ENCODE measurements around the gene SKI. TPM values are rescaled to one million over a fixed set of nuclear protein-coding genes. Genes with fewer than 3 reads are reported as not detected.

SKI gene
- total and polyA plus RNA-seq, 2 of the 4 experiments (the other 2 are of a cell fraction), result 2.3 to 20.1 TPM

DNA sequence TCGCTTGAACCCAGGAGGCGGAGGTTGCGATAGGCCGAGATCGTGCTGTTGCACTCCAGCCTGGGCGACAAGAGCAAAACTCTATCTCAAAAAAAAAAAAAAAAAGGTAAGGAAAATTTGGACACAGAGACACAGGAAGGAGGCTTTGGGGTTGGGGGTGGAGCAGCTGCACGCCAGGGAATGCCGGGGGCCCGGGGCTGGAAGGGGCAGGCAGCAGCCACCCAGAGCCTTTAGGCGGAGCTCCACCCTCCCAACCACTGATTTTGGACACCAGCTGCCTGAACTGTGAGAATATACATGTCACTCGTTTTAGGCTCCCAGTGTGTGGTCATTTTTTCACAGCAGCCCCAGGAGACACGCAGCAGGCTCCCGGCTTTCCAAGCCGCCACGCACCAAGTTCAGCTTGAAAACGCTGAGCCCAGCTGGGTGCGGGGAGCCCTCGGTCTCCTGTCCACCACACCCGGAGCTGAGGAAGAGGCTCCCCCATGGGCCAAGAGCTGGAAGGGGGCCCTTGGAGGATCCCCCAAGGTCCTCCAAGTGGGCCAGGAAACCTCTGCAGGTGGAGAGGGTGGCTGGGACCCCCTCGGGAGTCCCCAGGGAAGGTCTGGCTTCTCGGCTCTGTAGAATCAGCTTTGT is 27.7 kb upstream of the SKI start:
- WGBS, 2 experiments (ENCODE audit: extremely low coverage in 2 of 2, insufficient read length in 1 of 2), result 27% methylated on average over 3 of the region's 21 CpGs; no CpG with 5 or more reads in 1 of the 2 experiments
- Histone ChIP-seq H3K18ac (ENCODE audit: low read depth, low read length) (no peak overlapping the region), H3K9ac (ENCODE audit: low read depth, low read length) (no peak overlapping the region), H3K4ac (ENCODE audit: low read depth, low read length) (no peak overlapping the region), H3K4me1 (ENCODE audit: control insufficient read depth, insufficient read depth, low read length) (peaks cover 11% of the 10 kb centered on the region), H4K91ac (ENCODE audit: insufficient read depth, low read depth, low read length) (no peak overlapping the region), H2BK120ac (ENCODE audit: low read depth, low read length) (no peak overlapping the region), H4K5ac (ENCODE audit: low read depth, low read length) (no peak overlapping the region), H4K8ac (ENCODE audit: low read depth in 2 of 2, low read length in 2 of 2) (no peak overlapping the region), H3K23ac (ENCODE audit: low read depth, low read length) (no peak overlapping the region), H3K27me3 (ENCODE audit: control insufficient read depth, insufficient read depth, low read length) (no peaks in the 10 kb centered on the region), H2BK5ac (ENCODE audit: low read depth, low read length, poor library complexity, severe bottlenecking) (no peak overlapping the region), H2BK15ac (ENCODE audit: low read depth, low read length) (no peak overlapping the region), H3K56ac (ENCODE audit: extremely low read depth, insufficient read depth, low read length) (no peak overlapping the region), H3K4me2 (ENCODE audit: low read depth, low read length) (no peak overlapping the region; the same call in 1 of the 2 replicates), H3K9me3 (ENCODE audit: control insufficient read depth, insufficient read depth, low read length) (no peaks in the 10 kb centered on the region), H2BK20ac (ENCODE audit: low read depth, low read length) (no peak overlapping the region), H3K79me1 (ENCODE audit: low read depth in 1 of 2, low read length in 2 of 2) (peaks cover 14 to 37% of the 10 kb centered on the region in 2 experiments), H3K14ac (replicated peaks; ENCODE audit: low read depth, low read length) (no peak overlapping the region), H2AK9ac (replicated peaks; ENCODE audit: low read depth, low read length, poor library complexity) (peak overlapping the region; percentile 82), H4K20me1 (ENCODE audit: insufficient read depth, low read length) (no peaks in the 10 kb centered on the region), H2AFZ (replicated peaks; ENCODE audit: low read length, poor library complexity) (peak overlapping the region; percentile 12), H3K4me3 (ENCODE audit: insufficient read depth, low read depth, low read length) (no peak overlapping the region), H3K36me3 (ENCODE audit: control insufficient read depth, insufficient read depth, low read length) (no peaks in the 10 kb centered on the region), H3K27ac (ENCODE audit: insufficient read depth, low read length) (no peak overlapping the region), H3K9me1 (ENCODE audit: insufficient read depth, low read length) (no peaks in the 10 kb centered on the region; the same call in 1 of the 2 replicates), H2AK5ac (ENCODE audit: low read depth, low read length) (no peak overlapping the region)
- POLR2A ChIA-PET (ENCODE audit: unreplicated experiment), result no interaction called here
- TF ChIP-seq CHD1 (IDR thresholded peaks at IDR 0.05; ENCODE audit: low read depth, low read length), result no peak
- TF ChIP-seq RCOR1 (IDR thresholded peaks at IDR 0.05; ENCODE audit: insufficient replicate concordance, low read length), result no peak
- TF ChIP-seq, protein P1, sequence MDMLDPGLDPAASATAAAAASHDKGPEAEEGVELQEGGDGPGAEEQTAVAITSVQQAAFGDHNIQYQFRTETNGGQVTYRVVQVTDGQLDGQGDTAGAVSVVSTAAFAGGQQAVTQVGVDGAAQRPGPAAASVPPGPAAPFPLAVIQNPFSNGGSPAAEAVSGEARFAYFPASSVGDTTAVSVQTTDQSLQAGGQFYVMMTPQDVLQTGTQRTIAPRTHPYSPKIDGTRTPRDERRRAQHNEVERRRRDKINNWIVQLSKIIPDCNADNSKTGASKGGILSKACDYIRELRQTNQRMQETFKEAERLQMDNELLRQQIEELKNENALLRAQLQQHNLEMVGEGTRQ (IDR thresholded peaks at IDR 0.05; ENCODE audit: low read depth, low read length), result no peak
- TF ChIP-seq NFE2L2 (IDR thresholded peaks at IDR 0.05; ENCODE audit: low read depth, low read length), result no peak
- no peak for TF ChIP-seq RAD21 (IDR thresholded peaks at IDR 0.05; ENCODE audit: low read length)
- TF ChIP-seq, protein P2, sequence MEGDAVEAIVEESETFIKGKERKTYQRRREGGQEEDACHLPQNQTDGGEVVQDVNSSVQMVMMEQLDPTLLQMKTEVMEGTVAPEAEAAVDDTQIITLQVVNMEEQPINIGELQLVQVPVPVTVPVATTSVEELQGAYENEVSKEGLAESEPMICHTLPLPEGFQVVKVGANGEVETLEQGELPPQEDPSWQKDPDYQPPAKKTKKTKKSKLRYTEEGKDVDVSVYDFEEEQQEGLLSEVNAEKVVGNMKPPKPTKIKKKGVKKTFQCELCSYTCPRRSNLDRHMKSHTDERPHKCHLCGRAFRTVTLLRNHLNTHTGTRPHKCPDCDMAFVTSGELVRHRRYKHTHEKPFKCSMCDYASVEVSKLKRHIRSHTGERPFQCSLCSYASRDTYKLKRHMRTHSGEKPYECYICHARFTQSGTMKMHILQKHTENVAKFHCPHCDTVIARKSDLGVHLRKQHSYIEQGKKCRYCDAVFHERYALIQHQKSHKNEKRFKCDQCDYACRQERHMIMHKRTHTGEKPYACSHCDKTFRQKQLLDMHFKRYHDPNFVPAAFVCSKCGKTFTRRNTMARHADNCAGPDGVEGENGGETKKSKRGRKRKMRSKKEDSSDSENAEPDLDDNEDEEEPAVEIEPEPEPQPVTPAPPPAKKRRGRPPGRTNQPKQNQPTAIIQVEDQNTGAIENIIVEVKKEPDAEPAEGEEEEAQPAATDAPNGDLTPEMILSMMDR (conservative IDR thresholded peaks at IDR 0.05; ENCODE audit: low read depth, low read length), result no peak
- TF ChIP-seq SMC3 (IDR thresholded peaks at IDR 0.05; ENCODE audit: low read depth, low read length), result no peak
- no peak for TF ChIP-seq POLR2A (IDR thresholded peaks at IDR 0.05; ENCODE audit: low read depth, low read length)
- no peak for TF ChIP-seq BHLHE40 (IDR thresholded peaks at IDR 0.05; ENCODE audit: low read depth, low read length)
- no peak for TF ChIP-seq CEBPB (IDR thresholded peaks at IDR 0.05; ENCODE audit: low read depth, low read length)
- no peak for TF ChIP-seq MAFK (IDR thresholded peaks at IDR 0.05; ENCODE audit: low read depth, low read length)
- no peak for TF ChIP-seq RFX5 (IDR thresholded peaks at IDR 0.05; ENCODE audit: low read depth, low read length)
- TF ChIP-seq MXI1 (IDR thresholded peaks at IDR 0.05; ENCODE audit: borderline replicate concordance, low read depth, low read length), result no peak
- no peak for TF ChIP-seq ELK1 (IDR thresholded peaks at IDR 0.05; ENCODE audit: borderline replicate concordance, low read depth, low read length)
- no peak for TF ChIP-seq FOS (IDR thresholded peaks at IDR 0.05; ENCODE audit: low read depth, low read length)
- TF ChIP-seq MAZ (IDR thresholded peaks at IDR 0.05; ENCODE audit: borderline replicate concordance, low read depth, low read length), result no peak
- no TSS peak for BruUV-seq (replicated peaks)
- CTCF ChIA-PET, result no interaction called here
- dilution Hi-C loops (cut with HindIII; ENCODE audit: low sequenced_read_pairs, unreplicated experiment), result no loop called here
- intact Hi-C loops (cut with micrococcal nuclease), result no loop called here
- DNase-seq (no peak), ATAC-seq (ENCODE audit: low read depth) (no peak)
- in situ Hi-C loops (cut with MboI; ENCODE audit: low sequenced_read_pairs), result no loop called here
